GM18502 (cell line): ENCODE data around the gene RICTOR.

Experiments used
- ATAC-seq: cut with Tn5 transposase; IDR thresholded peaks from one replicate; pipeline ENCODE4 v1.9.1; 2021; ENCODE audit warnings: mild to moderate bottlenecking; ENCODE audit not compliant: unreplicated experiment, poor library complexity

RICTOR gene

DNA sequence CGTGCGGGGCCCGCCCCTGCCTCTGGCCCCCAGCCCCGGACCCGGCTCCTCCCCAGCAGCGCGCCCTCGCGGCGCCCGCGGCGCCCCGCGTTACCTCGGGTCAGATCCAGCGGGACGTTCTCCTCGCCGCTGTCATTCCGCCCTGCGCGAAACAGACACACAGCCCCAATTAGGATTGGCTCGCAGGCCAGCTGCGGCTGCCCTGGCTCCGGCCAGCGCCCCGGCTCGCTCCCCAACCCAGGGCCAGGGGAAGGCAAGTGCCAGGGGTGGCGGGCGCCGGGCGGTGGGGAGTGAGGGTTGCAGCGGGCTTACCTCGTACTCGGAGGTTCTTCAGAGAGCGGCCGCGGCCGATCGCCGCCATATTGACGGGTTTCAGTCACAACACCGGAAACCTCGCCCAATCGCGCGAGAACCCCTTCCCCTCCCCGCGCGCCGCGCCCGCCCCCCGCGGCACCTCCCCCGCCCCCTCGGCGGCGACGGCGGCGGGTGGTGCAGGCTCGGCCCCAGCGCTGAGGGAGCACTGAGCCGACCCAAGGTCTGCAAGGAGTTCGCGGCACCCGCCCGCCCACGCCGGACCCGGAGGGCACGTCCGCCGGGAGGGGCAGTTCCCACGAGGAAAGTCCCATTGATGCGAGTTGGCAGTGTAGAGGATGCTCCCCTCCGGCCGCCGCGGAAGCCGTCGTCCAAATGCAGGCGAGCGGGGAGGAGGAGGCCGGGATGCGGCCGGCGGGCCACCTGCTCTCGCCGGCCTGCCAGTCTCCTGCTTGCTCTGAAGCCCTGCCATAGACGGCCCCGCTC, at the start of gene RICTOR:
RICTOR (minus strand) TSS at position 383 of the 798 bp plus-strand sequence; CDS start at position 361, 22 bp downstream.
- peak; percentile 74 for ATAC-seq

- no peak for ATAC-seq
These were observed 47.7 kb upstream of the RICTOR start for GRCh38 chr5:39121922-39122321.

- no peak for ATAC-seq
These were observed 47.1 kb upstream of the RICTOR start for GRCh38 chr5:39121315-39121714.

DNA sequence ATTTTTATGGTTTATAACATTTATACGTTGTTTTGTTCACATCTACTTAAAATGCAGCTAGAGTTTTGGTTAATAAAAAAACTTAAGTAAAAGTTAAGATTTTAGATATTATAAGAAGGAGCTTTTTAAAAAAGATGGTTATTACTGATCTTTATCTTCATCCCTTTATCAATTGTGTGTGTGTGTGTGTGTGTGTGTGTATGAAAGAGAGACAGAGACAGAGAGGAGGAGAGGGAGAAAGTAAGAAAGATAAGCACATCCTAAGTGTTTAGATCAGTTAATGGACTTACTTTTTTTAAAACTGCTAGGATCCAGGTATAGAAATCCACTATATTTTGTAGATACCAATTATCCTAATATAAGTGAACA, 45.8 kb upstream of the RICTOR start:
- ATAC-seq: no peak

GRCh38 chr5:39119404-39120051, 45.3 kb upstream of the RICTOR start:
- ATAC-seq: no peak

GRCh38 chr5:39118638-39119037, 44.4 kb upstream of the RICTOR start:
- ATAC-seq: no peak

DNA sequence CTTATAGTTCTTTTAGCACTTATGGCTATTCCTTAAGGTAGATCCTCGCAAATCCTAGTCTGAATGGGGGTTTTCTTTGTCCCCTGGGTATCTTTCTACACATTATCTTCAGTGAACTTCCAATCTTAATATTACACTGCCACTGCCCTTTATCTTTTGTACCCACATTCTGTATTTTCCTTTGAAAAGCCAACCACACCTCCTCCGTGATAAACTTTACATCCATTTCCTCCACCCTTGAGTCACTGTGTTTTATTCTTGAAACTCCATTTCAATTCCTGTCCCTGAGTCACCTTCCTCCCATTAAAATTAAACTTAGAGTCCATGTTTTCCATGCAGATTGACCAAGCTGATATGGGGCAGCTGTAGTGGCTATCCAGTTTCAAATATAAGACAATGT, 43.2 kb upstream of the RICTOR start:
- no peak for ATAC-seq

- ATAC-seq: no peak
These were observed 42.4 kb upstream of the RICTOR start for GRCh38 chr5:39116344-39117170.

- ATAC-seq: no peak
These were observed 41.6 kb upstream of the RICTOR start for GRCh38 chr5:39115644-39116343.

- ATAC-seq: no peak
These were observed 40.0 kb upstream of the RICTOR start for GRCh38 chr5:39114155-39114554.

DNA sequence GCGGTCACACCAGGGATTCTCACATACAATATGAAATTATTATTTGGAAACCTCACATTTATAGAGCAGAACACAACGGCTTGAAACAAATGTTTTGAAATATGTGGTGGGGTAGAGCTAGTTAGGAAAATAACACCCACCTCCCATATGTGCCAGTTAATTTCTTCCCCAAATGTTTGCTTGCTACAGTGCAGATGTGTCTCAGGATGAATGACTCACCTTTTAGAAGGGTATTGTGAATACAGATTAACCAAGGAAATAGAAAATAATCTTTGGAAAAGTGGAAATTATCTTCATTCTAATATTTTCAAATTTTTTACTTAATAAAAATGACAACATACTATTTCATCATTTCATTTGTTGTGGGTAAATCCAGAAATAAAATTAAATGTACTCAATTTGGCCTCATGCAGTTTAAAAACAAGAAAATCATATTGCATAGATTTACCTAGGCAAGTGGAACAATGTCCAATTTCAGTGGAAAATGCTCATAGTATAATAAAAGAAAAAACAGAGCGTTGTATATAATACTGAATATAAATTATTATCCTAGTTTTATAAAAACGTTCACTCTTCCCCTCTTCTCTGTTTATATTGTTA, 39.3 kb upstream of the RICTOR start:
- ATAC-seq: no peak

DNA sequence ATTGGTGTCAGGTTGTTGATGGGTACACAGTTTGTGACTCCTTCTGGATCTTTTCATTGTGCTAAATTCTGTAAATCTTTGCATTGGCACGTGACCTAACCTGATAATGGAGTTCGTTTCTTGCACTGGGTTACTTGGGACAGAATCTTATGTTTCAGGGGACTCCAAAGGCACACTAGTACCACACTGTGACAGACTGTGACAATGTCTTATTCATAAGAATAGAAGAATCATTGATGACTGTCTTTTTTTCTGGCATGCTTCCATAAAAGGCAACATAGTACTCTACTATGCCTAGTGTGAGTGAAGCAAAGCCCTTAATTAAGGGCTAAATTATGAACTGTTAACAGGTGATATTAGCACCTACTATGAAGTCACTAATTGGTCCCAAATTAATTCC, 35.4 kb upstream of the RICTOR start:
- ATAC-seq: no peak

DNA sequence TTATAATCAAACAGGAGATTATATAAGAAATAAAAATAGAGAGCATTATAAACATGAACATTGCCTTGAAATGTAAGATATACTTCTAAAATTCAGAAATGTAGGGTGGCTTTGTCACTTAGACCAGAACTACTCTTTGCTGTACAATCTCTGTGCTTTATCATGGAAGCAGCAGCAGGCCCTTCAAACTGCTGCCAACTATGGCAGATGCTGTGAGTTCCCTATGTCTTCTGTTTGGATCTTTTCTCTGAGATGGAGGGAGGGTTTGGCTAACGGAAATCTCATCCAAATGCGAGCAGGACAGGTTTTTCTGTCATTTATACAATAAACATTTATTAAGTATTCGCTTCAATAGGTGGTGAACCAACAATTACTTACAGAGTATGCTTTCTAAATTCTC, 34.8 kb upstream of the RICTOR start:
- no peak for ATAC-seq

DNA sequence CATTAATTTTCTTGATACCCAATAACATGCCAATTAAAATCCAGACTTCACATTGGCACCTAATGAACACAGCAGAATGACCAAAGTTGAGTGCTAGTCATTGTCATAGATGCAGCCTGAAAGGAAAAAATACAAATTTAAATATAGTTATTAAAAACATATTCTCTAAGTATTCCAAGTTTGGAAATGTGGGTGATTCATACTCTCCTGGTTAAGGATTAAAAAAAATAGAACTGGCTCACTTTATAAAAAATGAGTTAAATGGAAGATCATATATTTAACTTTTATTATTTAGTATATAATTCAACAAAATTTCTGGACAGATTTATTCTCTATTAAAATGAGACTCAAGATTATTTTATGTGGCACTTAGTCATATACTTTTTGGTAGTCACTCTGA, 33.2 kb upstream of the RICTOR start:
- no peak for ATAC-seq

- no peak for ATAC-seq
These were observed 32.1 kb upstream of the RICTOR start for GRCh38 chr5:39106322-39106721.

DNA sequence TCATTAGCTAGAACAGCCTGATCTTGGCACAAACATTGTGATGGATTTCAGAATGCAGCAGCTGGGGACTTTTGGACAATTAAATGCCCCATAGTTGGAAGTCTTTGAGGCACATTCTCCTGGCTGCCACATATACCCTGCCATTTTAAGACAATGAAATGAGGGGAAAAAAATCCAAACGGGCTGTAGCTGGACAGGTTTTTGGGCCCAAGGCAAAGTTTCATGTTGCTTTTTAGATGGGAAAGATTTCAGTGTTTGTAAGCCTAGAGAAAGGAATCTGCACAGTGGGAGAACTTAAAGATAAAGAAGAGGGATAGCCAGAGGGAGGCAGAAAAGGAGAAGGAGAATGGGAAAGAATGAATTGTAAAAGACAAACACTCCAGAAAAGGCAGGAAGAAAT, 30.0 kb upstream of the RICTOR start:
- ATAC-seq: no peak

GRCh38 chr5:39102684-39103155, 28.5 kb upstream of the RICTOR start:
- ATAC-seq: no peak

DNA sequence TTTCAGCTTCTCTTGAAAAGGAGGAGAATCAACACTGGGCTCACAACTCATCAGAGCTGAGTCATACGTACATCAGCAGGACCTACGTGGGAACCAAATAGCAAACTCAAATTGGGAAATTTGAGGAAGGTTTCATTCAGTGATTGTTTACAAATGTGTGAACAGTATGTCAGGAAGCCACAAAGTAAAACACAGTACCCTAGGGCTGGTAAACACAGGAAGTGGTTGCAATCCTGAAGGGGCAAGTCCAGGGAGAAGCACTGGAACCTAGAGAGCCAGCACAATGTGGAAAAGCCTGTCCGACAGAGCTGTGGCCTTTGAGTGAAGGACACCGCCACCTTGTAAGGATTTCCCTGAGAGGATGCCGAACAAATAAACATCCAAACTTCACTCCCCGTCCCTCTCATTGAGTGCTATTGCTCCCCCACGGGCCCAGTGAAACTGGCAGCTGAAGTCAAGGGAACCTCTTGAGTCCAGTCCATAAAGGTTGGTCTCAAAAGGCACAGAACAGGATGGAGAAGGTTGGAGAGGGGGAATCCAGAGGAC, 26.7 kb upstream of the RICTOR start:
- ATAC-seq: no peak

DNA sequence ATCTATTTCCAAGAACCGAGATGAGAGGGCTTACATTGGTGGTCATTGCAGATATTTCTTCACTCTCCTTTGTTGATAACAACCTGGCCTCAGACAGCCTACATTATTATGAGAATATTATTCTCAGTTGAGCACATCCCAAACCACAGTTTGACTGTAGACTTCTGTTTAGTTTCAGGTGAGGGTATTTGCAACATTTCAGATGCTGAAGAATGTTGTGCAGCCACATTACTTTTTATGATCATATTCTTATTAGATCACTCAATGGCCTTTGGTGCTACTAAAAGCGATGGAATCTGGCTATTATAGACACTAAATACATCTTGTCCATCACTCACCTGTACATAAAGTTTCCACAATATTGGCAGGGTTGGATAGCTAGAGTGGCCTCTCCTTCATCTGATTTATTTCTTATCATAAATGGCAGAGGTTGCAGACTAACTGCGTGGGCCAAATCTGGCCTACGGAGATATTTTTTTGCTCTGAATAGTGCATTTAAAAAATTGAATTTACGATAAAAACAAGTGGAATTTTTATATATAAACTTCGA, 26.2 kb upstream of the RICTOR start:
- no peak for ATAC-seq
